ENCODE measurements around the gene IL1R1.

The IL1R1 gene

DNA sequence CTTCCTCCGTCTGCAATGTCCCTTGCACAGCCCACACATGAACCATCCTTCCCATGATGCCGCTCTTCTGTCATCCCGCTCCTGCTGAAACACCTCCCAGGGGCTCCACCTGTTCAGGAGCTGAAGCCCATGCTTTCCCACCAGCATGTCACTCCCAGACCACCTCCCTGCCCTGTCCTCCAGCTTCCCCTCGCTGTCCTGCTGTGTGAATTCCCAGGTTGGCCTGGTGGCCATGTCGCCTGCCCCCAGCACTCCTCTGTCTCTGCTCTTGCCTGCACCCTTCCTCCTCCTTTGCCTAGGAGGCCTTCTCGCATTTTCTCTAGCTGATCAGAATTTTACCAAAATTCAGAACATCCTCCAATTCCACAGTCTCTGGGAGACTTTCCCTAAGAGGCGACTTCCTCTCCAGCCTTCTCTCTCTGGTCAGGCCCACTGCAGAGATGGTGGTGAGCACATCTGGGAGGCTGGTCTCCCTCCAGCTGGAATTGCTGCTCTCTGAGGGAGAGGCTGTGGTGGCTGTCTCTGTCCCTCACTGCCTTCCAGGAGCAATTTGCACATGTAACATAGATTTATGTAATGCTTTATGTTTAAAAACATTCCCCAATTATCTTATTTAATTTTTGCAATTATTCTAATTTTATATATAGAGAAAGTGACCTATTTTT is 35.4 kb downstream of the IL1R1 start:
- no peak for DNase-seq

DNA sequence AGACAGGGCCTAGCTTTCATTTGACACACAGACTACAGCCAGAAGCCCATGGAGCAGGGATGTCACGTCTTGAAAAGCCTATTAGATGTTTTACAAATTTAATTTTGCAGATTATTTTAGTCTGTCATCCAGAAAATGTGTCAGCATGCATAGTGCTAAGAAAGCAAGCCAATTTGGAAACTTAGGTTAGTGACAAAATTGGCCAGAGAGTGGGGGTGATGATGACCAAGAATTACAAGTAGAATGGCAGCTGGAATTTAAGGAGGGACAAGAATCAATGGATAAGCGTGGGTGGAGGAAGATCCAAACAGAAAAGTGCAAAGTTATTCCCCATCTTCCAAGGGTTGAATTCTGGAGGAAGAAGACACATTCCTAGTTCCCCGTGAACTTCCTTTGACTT is 36.5 kb downstream of the IL1R1 start:
- no peak for DNase-seq

DNA sequence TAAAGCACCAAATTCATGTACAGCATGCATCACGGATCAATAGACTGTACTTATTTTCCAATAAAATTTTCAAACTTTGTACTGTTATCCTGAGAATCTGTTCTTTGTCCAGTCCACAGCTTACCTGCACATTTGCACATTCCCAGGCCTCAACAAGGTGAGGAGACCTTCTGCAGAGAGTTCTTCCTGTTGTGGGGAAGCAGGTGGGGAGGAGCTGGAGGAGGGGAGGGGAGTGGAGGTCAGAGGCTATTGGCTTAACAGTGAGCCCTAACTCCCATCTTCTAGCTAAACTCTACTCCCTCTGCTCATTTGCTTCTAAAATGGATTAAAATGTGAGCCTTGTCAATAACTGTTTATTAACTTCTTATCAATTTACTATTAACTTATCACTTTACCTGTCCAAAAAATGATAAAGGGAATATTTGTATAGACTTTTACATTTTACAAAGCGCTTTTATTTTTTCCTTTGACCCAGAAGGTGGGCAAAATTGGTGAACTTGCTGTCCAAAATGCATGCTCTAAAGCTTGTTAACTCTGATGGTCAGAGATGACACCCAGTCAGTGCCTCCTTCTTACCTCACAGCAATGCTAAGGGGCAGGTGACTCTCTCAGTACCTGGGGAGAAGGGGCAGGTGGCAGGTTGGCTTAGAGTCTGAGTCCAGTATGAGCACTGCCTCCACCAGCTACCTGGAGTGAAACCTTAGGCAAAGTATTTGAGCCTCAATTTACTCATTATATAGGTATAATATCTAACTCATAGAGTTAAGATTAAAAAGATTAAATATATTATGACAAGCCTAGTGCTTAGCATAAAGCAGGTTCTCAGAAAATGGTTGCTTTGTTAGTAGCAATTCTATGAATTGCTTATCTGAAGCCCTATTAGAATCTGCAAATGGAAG is 37.5 kb downstream of the IL1R1 start:
- DNase-seq = no peak

DNA sequence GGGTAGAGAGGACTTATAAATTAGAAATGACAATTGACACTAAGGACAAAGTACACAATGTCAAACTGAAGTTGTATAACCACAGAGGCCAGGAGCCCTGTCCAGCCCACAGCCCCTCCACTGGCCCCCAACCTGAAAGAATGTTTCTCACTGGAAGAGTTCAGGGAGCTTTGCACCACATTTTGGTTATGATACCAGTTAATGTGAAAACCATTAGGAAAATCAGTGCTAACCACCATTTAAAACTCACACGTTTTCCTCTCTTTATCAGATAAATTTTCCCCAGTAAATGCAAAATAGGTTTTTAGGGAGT is 38.1 kb downstream of the IL1R1 start:
- no peak for DNase-seq

DNA sequence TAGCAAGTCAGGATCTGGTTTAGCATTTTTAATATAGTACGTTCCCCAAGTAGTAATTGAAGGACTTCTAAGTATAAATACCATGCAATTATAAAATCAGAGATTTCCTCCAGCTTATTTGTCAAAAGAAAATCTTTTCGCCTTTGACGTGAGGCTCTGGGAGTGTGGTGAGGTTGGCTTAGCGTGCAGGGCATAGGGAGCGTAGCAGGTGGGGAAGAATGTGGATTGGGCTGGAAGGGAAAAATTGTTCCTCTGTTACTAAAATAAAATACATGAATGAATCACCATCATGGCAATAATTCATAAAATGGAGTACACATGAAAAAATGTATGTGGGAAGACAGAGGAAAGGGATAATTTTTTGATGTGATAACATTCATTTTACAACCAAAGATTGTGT is 38.8 kb downstream of the IL1R1 start:
- no peak for DNase-seq

DNA sequence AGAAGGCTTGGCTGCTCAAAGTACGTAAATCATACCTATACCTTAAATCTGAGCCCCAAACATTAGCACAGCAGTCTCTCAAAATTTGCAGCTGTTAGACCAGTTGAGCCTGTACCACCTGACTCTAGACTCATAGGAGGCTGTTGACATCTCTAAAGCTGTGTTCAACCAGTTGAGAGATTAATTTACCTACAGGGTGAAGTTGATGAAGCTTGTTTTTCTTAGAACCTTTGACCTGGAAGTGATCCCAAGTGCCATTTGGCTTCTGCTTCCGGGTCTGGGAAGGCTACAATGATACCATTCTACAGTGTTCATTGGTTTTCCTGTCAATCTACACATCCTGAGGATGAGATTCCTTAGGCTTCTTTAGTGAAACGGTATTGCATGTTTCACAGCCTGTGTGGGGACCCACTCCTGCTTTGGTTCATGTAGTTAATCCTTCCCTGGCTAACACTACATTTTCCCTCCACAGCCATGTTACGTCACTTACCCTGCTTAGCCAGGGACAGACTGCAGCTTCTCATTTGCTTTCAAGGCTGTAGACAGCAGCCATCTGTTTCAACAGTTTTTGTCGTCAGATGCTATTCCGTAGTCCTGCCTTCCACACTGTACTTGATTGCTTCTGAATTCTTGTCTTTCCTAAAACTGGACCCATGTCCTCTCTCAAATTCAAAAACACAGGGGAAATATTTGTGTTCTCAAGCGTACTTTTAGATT is 39.5 kb downstream of the IL1R1 start:
- no peak for DNase-seq

DNA sequence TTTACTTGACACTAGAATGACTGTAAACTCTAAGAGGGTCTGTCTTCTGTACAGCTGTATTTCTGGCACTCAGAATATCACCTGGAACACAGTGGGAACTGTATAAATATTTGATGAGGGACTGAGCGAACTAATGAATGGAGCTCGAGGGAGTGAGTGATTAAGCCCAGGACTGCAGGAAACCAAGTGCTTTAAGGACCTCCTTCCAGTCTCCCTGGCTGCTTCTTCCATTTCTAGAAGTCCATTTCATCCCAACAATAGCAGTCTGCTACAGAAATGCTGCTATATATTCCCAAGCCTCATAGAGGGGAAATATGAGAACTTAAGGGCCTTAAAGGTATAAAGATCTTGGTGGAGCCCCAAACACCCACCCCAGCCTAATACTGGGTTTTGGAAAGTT is 41.5 kb downstream of the IL1R1 start:
- no peak for DNase-seq

DNA sequence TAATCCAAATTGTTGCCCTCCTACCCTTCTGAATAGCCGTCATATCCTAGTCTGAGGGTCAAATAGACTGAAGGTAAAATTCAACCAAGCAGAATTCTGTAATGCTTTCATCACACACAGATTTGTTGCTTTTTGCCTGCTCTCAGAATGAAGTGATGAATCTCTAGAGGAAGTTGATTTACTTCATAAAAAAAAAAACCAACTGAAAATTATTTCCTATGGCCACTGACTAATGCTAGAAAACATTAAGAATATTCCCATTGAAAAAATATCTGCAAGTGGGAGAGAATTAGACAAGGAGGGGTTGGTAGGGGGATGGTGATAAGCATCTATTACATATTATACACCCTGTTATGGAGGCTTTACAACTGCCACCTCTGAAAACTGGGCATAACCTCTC is 42.0 kb downstream of the IL1R1 start:
- no peak for DNase-seq

DNA sequence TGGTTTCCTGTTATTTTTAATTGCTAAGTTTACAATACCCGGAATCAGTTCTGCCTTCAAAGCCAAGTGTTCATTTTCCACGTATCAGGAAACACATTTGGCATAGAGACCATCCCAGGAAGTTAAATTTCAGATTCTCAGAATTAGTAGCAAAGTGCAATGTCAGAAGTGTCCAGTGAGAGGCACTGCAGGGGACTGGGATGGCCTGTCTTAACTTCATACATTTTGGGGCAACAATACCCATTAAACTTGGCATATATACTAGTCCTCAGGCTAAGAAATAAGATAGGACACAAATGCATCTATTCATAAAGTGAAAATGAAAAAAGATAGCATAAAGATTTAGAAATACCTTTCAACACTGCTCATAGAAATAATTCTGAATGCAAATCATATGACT is 42.8 kb downstream of the IL1R1 start:
- DNase-seq = no peak

DNA sequence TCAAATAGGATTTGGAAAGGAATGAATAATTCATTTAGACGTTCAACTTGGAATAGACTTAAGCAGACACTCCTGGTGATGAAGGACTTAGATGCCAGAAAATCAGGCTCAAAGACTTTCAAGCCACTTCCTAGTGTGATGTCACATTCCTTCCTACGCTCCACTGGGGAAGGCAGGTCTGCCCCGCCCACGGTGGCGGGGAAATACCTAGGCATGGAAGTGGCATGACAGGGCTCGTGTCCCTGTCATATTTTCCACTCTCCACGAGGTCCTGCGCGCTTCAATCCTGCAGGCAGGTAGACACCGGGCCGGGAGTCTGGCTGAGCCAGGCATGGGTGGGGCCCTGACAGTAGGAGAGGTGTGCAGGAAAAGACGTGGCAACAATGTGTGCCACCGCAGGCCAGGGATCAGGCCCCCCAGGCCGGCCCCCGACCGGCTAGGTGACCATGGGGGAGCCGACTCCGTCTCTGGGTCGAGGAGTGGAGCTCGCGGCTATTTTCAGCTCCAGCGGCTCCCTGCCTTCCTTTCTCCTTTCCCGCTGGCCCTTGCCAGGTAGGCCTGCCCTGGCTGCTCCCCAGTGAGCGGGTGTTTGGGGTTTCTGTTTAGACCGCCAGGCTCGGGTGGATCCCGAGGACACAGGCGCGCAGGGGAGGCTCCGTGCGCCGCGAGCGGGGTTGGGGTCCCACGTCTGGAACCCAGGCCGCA is 44.4 kb downstream of the IL1R1 start, which contains the start of gene IL1RL2:
IL1RL2 (plus strand) TSS at position 233 of the 705 bp plus-strand sequence. CDS start 845 bp downstream, outside the sequence.
- DNase-seq = no peak

DNA sequence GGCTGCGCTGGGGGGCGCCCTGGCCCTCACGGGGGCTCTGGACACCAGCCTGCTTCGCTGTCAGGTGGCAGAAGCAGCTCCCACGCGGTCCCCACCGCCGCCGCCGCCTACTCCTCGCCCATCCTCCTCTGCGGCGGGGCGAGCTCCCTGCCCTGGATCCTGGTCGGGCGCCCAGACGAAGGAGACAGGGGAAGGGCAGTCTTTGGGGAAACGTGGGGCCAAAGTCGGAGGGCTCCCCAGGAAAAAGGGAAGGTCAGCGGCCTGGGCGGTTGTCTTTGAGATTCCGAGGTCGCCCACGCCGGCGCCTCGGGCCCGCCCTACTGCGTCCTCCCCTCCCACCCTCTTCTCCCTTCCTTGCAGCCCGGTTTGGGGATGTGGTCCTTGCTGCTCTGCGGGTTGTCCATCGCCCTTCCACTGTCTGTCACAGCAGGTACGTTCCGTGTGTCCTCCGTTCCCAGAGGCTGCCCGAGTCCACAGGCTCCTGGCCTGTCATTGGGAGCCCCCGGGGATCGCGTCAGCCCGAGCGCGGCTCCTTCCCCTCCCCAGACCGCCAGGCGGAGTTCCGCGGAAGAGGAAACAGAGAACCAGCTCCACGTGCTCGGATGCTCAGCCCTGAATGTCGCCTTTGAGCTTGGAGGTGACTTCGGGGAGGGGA is 45.1 kb downstream of the IL1R1 start:
- DNase-seq = peak; percentile 47

DNA sequence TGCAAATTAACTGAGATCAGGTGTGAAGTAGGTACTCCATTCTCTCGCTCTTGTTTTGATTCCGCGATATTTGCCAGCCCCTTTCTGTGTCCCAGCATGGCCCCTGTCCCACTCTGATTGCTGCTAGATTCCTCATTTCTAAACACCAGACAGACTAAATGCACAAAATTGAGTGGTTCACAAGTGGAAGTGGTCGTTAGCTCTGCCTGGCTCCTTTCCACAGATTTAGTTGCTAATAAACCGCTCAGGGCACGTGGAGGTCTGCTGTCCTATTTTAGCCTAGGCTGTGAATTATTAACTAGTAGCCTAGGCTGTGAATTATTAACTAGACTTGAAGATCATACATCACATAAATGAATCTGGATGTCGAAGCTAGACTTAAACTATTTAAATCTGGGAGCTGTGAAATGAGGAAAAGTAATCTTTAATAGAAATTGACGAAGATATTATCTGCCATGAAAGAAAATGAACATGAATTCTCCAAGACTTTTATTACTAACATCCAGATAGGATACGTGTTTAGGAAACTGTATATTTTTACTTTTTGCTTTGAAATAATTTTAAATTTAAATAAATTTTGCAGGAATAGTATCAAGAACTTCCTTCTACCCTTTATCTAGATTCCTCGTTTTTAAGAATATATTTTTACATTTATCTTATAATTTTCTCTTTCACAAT is 48.0 kb downstream of the IL1R1 start:
- DNase-seq = no peak

DNA sequence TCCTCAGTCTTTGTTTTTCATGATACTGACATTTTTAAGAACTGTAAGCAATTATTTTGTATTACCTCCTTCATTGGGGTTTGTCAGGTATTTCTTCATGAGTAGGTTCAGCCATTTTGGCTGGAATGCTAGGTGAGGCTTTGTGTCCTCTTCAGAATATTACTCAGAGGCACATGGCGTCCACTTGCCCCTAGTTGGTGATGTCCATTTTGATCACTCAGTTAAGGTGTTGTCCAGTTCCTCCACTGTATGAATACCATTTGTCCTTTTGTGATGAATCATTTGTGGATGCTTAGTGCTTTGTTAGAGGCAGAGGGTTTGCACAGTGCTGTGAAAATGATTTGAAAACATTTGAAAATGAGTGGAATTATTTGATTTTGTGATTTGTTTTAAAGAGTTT is 49.0 kb downstream of the IL1R1 start:
- no peak for DNase-seq

DNA sequence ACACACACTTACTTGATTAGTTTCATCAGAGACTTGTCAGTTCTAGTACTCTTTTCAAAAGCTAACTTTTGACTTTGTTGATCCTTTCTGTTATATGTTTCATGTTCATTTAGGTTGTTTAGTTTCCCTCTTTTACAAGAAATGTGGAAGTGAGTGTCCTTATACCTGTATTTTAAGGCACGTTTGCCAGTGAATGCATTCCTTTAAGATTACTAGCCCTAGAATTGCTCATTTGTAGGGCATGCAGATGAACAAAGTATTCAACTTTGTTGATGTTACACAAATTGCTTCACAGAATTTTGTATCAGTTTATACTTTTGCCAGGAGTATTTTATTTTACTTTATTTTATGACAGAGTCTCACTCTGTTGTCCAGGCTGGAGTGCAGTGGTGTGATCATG is 50.5 kb downstream of the IL1R1 start:
- no peak for DNase-seq

DNA sequence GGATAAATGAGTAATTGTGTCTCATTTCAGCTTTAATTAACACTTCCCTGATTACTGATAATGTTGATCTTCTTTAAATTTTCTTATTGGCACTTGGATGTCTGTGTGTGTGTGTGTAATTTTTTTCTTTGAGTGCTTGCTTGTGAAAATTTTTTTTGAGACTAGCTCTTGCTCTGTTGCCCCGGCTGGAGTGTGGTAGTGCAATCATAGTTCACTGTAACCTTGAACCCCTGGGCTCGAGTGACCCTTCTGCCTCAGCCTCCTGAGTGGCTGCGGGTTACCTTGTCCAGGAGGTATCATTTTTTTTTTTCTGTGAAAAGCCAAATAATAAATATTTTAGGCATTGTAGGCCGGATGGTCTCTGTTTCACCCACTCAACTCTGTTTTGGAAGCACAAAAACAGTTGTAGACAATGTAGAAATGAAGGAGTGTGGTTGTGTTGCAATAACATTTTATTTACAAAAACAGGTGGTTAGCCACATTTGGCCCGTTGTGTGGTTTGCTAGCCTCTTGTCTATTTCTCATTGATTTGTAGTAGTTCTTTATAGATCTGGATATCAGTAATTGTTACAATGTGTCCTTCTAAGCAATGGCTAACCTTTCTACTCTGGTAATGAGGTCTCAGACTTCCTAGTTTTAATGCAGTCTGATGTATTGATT is 52.2 kb downstream of the IL1R1 start:
- no peak for DNase-seq

DNA sequence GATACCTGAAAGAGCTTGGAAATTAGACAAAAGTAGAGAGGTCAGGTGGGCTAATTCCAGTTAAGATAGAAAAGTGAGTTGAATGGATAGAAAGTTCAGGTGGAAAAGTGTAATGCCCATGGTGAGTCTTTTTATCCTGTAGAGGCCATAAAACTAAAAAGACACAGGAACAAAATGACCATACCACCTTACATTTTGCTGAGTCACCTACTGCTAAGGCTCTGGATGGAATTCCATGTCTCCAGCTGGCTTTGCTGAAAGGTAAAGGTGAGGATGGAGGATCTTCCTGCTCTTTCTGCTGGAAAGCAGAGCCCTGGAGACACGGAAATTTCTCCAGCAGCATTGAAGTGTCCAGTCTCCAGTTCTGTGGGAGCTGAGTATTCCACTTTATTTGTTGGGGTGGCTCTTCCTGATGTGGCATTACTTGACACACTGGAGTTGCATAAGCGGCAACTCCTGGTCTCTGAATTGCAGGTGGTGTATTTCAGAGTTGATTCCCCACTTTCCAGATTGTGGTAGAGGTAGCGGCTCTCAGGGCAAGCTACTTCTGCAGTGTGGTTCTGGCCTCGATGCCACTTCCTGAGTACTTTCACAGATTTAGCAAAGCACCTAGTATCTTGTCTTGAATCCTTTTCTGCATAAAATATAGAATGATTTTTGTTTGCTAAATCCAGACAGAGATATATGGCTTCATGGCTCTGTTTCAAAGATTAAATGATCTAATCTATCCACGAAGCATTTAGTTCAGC is 55.0 kb downstream of the IL1R1 start:
- no peak for DNase-seq

DNA sequence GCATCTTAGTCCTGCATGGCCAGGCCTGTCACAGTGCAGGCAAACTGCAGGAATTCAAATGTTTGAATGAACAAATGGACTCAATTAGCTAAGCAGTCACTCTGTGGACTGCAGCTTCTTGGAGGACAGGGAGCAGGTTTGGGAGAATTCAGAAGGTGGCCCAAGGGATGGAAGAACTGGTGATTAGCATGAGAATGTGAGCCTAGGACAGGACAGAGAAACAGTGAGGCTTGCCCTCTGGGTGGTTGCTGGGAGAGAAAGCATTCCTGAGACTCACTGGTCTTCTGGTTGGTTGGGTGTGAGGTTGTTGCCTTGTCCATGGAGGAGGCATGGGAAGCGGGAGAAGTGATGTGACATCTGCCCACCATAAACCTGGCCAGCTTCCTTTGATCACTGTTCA is 58.0 kb downstream of the IL1R1 start:
- no peak for DNase-seq

DNA sequence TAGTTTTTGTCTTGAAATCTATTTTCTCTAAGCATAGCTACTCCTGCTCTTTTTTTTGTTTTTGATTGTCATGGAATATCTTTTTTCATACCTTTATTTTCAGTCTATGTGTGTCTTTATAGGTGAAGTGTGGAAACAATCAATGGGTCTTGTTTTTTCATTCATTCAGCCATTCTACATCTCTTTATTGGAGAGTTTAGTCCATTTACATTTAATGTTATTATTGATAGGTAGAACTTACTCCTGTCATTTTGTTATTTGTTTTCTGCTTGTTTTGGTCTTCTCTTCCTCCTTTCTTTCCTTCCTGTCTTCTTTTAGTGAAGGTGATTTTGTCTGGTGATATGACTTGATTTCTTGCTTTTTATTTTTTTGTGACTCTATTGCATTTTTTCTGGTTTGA is 62.1 kb downstream of the IL1R1 start:
- DNase-seq = no peak

DNA sequence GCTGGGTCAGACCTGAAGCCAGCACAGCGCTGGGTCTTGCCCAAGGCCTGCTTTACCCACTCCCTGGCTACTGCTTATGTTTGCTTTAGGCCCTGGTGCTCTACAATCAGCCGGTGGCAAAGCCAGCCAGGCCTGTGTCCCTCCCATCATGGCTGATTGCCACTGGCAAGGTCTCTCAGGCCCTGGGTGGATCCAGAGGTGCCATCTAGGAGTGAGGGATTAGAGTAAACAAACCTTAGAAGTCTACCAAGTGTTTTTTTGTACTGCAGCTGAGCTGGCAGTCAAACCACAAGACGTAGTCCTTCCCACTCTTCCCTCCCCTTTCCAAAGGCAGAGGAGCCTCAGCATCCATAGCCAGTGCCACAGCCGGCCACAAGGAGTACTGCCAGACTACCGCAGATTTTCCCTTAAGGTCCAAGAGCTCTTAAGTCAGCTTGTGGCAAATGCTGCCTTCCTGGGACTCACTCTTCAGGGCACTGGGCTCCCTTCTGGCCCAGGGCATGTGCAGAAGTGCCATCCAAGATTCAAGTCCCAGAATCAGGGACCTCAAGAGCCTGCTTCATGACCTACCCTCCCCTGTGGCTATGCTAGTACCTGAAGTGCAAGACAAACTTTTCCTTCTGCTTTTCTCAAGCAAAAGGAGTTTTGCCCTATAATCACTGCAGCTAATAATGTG is 64.3 kb downstream of the IL1R1 start:
- no peak for DNase-seq

DNA sequence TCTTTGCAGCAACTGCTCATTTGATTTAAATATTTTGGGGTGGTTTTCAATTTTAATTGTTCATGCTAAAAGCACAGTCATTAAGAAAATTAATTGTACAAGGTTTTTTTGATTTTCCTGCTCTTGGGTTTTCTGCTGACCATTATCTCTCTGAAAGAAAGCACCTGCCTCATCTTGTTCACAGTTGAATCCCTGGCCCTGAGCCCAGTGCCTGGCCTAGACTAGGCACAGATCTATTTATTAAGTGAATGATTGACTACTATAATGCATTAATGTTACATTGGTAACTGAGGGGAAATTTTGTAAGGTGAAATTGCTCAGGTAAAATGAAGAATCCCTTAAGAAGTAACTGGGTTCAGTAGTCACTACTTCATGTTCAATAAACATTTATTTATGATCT is 66.2 kb downstream of the IL1R1 start:
- DNase-seq = no peak

All from activated CD4-positive, CD25-positive, alpha-beta regulatory T cell treated with anti-CD3 and anti-CD28 coated beads, Interleukin-2, amount 50 U/mL, for 72 hours (primary cell).